GM21515 (cell line): ENCODE results near the gene RTP5.

ENCODE experiments used
- ATAC-seq: cut with Tn5 transposase; IDR thresholded peaks from one replicate; pipeline ENCODE4 v1.9.1; 2021; ENCODE audit not compliant: unreplicated experiment

RTP5 gene

DNA sequence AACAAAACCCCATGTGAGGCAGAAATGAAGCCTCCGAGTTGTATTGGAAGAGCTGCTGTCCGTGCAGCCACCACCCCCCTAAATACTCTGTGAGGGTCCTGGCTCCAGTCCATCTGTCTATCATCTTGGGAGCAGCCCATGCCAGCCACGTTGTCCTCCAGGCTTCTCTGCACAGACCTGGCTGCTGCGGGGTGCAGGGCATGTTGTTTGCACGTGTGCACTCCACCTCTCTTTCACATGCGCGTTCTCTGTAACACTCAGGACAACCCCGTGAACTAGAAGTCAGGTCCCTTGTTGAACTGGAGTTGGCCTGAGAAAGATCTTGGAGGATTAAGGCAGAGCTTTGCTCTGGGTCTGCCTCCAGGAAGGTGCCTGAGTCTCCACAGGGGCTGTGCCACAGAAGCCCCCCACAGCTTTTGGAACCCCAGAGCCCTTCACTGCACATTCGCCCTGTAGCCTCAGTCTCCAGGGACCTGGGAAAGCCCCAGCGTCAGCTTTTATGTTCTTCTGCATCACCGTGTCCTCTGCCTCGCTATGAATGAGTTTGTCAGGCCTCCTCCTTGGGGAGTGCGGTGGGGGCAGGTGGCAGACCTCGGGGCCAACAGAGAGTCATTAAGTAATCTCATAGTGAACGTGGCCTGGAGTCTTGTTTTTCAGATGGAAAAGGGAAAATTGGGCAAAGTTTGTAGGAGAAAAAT lies 16.6 kb downstream of the RTP5 start:
- no peak for ATAC-seq

DNA sequence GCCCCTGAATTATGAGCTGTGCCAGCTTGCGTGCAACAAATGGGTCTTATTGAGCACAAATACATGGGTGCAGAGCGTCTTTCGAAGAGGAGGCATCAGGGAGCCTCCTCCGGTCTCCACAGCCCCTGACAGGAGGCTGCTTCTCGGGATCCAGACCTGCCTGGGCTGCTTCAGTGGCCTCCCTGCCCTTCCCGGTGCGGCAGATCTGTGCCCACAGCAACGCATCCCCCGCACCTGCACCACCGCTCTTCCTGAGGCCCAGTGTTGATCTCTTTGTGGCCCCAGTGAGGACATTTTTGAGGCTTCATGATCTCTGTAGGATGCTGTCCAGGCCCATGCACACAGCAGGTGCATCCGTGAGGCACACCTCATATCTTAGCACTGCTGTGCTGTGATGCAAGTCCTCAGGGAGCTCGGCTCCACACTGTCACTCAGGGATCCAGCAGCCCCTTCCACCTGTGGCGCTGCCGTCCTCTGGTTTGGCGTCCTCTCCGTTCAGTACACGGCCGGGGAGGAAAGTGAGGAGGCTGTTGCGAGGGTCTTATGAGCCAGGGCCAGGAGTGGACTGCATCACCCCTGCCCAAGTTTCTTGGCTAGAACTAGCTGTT lies 17.4 kb downstream of the RTP5 start:
- no peak for ATAC-seq

DNA sequence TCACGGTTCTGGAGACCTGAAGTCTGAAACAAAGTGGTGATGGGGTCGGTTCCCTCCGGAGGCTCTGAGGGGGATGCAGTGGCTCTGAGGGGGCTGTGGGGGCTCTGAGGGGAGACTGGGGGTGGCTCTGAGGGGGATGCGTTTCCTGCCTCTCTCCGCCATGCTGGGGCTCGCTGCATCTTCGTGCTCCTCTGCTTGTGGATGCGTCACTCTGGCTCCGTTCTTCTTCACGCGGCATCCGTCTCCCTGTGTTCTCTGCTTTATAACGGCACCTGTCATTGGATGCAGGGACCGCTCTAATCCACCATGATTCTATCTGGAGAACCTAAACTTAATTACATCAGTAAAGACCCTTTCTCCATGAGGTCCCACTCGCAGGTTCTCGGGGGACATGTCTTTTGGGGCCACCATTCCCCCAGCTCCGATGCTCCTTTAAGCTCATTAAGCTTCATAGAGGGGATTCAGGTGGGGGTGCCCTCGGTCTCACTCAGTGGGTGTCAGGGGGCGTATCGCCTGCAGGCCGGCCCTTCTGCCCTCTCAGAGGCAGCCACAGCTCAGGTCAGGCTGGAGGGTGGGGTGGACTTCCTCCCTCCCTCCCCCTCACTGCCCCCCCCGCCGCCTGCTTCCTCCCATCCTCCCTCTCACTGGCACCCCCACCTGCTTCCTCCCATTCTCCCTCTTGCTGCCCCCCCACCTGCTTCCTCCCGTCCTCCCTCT lies 18.4 kb downstream of the RTP5 start:
- ATAC-seq = no peak

DNA sequence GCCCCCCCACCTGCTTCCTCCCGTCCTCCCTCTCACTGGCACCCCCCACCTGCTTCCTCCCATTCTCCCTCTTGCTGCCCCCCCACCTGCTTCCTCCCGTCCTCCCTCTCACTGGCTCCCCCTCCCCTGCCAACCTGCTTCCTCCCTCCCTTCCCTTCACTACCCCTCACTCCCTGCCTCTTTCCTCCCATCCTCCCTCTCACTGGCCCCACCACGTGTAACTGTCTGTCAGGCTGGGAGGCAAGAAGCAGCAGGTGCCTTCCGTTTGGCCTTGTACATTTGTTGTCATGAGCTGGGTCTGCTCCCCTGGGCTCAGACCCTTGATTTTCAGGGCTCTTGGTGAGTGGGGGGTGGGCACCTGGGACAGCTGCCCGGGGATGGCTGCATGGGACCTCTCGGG lies 19.1 kb downstream of the RTP5 start:
- no peak for ATAC-seq

DNA sequence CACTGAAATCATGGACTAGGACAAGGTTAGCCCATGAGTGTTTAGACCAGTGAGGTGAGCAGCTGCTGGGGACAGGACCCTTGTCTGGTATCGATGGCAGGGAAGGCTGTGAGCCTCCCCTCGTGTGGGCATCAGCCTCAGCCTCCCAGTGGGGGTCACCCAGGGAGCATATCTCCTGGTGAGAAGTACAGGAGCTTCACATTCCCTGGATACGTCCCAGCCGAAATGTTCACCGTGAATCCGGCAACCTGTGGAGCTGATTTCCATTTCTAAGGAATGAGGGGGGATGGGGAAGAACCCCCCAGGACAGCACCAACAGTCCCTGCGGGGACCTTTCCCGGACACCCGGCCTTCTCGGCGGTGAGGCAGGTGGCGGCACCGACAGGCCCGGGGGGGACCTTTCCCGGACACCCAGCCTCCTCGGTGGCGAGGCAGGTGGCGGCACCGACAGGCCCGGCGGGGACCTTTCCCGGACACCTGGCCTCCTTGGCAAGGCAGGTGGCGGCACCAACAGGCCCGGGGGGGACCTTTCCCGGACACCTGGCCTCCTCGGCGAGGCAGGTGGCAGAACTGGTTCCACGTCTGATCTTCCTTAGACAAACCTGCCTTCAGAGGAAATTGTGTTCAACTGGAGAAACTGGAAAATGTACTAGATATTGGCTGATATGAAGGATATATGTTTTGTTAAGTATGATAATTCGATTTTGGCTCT lies 21.2 kb downstream of the RTP5 start:
- no peak for ATAC-seq

DNA sequence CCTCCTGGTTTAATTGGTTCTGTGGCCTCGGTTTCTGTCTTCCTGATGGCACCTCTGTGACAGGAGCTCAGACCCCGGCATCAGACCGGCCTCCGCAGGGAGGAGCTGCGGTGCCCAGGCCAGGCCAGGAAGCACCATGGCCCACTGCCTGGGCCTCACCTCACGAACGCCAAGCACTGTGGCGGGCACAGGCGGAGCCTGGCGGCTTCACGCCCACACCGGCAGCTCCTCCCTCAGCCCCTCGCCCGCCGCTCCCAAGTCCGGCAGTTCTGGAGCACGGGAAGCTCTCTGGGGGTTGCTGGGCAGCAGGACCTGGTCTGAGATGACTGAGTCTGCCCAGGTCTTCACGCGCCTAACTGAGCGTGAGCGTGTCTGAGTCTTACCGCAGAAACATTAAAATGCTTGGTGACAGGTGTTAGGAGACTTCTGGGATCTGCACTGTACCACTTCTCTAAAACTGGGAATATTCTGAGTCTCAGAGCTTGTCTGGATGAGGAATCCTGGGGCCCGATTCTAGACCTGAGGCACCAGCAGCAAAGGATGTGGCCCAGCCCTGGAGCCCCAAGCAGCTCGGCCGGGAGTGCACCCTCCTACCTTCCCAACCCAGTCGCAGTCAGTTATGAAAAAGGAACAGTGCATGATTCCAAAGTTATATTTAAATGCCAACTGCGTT lies 21.9 kb downstream of the RTP5 start:
- ATAC-seq = no peak

DNA sequence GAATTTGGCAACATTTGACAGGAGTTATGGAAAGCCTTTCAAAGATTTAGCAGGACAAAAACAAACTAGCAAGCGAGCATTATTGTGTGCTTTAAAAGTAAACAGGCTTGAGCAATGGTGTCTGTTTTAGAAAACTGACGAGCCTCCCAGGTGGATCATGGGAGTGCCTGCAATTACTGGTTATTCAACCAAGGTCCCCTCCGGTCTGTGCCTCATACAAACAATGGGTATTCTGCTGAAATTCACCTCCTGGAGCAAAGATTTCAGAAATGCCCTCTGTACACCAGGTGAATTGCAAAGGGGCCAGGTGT lies 22.4 kb downstream of the RTP5 start:
- no peak for ATAC-seq

DNA sequence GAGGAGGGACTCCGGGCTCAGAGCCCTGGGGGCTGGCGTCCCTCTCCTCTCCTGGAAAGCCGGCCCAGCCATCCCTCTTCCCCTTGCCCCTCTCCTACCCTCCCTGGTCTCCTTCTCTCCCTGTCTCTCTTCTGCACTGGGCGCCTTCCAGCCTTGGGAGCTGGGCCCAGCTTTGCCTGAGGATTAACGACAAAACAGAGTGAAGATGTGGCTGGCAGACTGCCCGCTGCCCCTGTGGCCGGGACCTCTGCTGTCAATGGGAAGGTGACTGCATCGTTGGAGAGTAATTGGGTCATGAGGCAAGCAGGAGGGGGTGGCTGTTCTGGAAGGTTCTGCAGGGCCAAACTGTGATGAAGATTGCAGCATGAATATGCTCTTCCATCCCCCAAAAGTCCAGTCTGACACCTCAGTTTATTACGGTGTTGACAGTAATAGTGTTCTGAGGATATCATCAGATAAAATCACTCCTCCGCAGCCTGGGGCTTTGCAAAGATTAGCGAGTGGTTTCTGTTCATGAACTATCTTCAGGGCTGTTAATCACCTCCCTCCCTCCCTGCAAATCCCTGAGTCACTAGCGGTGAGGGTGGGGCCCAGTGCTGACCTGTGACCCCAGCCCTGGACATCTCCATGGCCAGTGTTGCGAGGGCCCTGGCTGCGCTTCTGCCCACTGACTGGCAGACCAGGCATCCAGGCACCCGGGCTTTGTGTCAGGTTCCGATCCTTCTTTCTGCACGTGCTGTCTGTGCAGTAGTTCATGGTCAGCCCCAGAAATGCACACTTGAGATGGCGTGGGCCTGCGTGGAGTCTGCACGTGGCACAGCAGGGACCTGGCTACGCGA lies 23.0 kb downstream of the RTP5 start:
- ATAC-seq = no peak

DNA sequence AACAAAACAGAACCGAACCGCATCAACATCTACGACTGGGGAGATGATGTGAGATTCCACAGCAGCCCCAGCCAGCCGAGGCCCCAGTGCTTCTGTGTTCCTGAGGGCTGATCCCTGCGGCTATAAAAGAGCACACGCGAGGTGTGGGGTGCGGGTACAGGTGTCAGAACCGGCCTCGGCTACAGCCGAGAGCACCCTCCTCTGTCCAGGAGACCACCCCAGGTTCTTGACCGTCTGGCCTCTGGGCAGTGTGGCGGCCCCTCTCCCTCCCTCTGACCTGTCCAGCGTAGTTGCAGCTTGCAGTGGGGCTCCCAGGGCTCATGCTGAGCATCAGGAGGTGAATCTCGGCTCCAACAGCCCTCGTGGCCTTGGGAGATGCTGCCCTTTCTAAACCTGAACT lies 23.7 kb downstream of the RTP5 start:
- ATAC-seq = no peak

DNA sequence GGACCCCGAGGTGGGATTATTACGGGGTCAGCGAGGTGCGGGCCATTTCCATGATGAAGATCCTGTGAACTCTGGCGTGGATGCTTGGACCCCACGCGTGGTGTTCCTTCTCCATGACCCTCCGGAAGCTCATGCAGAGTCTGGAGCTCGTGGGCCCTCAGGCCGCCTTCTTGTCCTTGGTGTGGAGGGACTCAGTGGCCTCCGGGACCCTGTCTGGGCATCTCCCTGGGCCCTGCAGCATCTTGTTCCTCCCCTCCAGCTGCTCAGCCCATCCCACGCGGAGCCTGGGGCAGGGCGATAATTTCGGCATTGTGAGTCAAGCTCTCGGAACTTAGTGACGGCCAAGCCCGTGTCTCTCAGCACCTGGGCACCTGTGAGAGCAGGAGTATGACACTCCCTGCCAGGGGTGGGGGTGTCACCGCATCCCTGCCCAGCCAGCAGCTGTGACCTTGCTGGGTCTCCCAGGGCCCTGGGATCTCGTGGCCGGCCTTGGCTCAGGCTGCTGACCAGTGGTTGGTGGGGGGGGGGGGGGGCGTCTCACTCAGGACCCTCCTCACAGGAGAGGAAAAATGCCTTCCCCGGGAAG lies 24.6 kb downstream of the RTP5 start:
- ATAC-seq = no peak

DNA sequence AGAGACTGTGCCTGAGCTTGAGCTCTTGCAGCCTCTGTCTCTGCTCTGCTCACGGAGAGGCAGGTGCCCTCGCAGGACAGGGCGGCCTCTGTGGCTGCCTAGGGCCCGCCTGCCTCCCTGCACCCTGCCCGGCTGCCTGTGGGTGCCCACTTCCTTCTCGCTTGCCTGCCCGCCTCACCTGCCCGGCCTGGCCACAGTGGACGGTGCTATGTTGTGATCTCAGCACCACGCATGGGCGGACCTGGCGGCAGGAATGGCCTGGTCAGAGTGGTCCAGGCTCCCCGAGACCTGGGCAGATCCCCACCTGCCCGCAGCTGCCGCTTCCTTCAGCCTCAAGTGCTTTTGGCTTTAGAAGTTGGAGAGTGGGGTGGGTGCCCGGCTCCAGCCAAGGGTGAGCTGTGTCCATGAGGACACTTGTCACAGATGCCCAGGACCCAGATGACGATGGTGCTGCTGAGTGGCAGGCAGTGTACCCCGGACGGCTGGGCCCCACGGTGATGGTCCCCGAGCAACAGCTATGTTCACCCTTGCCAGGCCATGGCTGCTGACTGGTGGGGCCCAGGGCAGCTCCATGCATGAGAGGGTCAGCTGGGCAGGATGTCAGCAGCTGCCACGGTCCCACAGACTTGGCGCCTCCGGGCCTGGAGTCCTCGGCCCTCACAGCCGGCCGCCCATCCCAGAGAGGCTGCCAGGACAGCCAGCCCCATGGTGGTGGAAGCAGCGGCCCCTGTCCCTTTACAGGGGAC lies 25.3 kb downstream of the RTP5 start:
- ATAC-seq = no peak

DNA sequence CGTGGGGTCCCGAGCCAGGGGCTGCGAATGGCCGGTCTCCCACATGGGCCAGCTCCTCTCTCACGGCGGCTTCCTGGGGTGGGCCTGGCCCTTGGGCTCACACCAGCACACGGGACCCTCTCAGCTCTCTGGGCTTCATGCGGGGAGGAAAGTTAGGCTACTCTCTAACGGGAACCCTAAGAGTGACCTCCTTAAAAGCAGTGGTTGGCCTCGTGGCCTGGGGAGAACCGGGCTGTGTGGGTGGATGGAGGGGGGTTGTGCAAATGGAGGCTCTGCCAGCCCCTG lies 25.8 kb downstream of the RTP5 start:
- ATAC-seq = no peak

DNA sequence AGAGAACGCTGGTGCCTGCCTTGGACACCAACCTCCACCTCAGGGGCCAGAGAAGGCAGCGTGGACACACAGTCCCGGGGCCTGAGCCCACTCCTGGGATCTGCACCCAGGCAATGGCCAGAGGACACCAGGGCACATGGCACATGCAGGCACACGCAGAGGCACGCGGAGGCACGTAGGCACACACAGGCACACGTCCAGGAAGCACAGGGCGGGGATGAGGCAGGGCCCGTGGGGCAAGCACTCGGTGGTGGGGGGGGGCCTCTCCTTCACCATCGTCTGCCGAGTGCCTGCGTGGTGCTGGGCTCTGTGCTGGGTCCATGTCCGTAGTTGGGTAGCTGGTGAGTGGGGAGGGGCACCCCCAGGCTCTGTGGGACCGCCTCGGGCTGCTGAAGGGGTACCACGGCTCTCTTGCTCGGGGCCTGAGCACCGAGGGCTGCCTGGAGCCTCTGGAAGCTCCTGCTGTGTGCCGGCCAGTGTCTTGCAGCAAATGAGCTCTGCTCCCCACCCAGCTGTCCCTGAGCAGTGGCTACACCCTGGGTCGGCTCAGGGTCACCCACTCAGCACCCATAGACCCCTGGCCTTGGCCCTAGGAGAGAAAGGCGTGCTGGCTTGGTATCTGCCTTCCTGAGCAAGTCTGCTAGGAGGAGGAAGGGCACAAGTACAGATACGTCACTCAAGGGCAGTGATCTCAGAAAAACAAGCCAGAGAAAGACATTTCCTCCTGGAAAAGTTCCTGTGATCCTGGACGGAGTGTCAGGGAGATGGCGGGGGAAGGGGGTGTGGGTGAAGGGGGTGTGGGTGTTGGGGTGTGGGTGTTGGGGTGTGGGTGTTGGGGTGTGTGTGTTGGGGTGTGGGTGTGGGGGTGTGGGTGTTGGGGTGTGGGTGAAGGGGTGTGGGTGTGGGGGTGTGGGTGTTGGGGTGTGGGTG lies 26.4 kb downstream of the RTP5 start:
- no peak for ATAC-seq

DNA sequence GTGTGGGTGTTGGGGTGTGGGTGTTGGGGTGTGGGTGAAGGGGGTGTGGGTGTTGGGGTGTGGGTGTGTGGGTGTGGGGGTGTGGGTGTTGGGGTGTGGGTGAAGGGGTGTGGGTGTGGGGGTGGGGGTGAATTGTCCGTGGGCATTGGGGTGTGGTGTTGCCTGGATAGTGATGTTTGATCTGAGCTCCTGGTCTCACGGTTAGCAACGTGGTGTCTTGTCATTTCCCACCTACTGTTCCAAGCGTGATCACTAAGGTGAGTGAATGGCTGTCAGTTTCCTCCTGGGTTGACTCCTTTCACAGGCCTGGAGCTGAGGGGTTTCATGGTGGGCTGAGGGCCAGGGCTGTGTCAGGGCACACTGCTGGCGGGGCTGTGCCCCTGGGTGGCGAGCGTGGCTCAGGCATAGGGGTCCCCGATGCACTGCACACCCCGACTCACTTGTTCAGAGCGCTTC lies 27.2 kb downstream of the RTP5 start:
- ATAC-seq = no peak

DNA sequence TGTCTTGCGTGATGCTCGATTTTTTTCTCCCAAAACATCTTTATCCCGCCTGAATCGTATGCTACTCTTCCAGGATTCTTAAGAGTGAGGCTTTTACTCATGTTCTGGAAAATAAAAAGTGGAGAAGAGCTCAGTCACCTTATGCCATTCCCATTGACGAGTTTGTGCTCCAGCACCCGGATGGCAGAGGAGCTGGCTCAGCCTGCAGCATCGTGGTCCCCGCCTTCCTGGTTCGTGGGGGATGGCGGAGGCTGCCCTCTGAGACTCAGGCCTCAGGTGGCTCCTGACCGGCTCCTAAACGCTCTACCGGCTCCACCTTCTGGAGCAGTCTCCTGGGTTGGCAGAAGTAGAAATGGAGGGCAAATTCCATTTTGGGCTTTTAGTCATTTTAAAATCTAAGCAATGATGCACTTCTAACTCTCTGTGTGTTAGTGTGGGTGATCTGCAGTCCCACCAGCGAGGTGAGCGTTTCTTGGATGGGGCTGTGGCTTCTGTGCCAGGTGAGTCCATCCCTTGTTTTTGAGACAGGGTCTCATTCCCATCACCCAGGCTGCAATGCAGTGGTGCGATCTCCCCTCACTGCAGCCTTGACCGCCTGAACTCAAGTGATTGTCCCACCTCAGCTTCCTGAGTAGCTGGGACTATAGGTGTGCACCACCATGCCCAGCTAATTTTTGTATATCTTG lies 27.8 kb downstream of the RTP5 start:
- no peak for ATAC-seq

DNA sequence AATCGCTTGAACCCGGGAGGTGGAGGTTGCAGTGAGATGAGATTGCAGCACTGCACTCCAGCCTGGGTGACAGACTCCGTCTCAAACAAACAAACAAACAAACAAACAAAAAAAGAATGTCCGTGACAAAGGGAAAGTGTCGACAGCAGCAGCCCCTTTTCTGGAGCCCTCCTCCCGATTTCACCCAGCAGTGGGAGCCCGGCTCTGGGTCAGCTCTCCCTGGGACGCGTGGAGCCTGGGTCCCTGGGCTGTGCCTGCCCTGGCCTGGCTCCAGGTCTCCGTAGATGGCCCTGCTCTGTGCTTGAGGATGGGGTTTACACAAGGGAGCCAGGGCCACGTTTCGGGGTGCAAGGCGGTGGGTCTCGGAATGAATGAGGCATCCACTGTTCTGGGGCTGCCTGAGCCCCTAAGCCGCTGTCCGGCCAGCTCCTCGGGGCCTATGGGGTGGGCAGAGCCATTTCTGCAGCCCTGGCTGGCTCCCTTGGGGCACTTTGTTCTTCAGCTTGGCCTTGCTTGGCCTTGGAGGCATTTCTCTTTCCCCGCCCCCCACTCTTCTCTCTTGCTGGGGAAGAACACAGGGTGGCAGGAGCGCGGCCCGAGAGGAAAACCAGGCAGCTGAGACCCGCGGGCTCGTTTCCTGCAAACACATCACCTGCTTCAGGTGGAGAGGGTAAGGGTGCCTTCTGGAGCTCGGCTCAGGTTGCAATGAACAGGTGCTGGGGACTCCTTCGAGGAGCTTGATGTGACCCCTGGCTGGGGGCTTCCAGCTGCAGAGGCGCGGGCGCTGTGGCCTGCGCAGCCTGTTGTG lies 29.1 kb downstream of the RTP5 start:
- no peak for ATAC-seq
